HG03175 (cell line): ENCODE results near the gene SOS2.
"Not testable (repeated sequence)": the region's sequence is repeated elsewhere in the genome, so short reads cannot be mapped to it uniquely, and the experiment has no call there.

Source experiments
- ATAC-seq: cut with Tn5 transposase; IDR thresholded peaks from one replicate; pipeline ENCODE4 v1.9.1; 2021; ENCODE audit warnings: mild to moderate bottlenecking, moderate library complexity; ENCODE audit not compliant: unreplicated experiment

The SOS2 gene

GRCh38 chr14:50086321-50086711, 145.1 kb downstream of the SOS2 start:
- ATAC-seq: no peak

DNA sequence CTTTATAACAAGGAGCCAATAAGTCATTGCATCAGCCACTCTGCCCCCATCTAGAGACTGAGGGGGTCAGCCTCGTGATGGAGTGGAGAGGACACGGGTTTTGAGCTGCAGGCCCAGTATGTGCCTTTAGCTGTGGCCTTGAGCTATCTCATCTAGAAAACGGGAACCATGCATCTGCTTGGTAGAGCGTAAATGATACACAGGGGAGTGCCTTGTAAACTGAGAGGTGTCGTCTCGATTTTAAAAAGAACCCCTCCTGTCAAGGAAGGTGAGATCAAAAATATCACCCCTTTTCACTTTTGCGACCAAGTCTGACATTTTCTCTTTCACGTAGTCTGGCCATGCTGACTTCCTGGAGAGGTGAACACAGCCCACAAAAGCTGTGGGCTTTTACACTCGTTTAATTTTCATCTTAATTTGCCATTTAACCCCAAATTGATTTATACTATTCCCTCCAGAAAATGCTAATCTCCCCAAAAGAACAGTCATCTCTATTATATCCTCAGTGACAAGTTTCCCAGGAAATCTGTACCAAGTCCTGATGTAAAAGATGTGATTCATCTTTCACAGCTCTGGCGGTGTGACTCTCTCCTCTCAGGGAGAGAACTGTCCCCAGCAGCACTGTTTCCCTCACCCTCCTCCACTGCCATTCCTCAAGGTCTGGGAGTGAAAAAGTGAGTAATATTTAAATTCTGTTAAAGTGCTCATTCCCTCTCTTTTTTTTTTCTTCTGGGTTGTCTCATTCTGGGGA, 145.6 kb downstream of the SOS2 start:
- peak; percentile 63 for ATAC-seq

- ATAC-seq: no peak
Measured at GRCh38 chr14:50084666-50085065, 146.7 kb downstream of the SOS2 start.

DNA sequence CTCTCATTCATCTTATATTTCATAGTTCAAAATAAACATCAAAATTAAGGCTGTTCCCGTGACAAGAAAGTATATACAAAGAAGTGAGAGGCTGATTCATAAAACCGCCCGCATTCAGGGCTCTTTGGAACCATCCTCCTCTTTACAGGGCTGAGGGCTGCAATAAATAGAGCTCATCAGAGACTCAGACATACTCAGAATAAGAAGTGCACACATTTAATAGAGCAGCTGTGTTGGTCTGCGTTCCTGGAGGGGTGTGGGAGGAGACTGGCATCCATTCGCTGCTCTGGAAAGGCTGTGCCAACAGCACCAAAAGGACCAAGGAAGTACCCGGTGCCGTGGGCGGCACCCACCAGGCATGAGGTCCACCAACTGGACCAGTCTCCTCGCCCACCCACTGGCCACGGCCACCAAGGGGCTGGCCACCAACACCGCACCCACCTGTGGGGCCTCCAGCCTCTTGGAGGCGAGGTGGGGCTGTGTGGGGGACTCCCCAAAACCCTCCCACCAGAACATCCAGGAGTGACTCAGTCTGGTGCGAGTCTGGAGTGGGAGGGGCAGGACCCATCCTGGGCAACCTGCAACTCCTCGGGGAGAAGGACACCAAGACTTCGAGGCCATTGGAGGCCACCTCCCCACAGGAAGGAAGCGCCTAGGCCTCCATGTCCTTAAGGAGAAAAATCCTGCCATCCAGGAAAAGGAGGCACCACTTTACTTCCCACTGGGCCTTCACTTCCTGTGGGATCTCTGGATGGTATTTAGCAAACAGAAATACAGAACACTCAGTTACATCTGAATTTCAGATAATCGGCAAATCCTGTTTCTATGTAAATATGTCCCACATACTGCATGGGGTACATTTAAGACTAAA, 147.7 kb downstream of the SOS2 start:
- peak; percentile 33 for ATAC-seq

DNA sequence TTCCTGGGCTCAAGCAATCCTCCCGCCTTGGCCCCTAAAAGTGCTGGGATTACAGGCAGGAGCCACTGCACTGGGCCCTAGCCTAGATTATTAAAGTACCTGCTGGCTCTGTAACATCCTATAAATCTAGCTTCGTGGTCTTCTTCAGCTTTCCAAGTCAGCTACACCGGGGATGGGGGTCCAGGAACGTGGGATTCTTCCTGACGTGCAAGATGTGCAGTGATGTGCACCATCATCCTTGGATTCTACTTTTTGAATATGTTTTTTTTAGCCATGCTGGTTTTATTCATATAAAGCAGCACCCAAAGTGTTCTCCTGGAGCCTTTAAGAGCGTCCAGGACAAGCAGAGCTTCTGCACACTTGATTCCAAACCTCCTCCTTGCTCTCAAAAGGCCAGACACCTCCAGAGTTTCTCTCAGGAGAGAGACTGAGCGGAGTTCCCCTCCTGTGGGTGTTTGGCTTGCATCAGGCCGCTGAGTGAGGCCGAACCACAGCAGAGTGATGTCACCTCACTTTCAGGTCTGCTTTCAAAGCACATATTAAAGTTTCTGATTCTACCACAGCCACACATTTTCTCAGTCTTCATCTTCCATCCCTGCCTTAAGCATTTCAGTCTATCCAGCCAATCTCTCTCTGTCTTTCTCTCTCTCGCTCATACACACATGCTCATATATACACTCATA, 148.5 kb downstream of the SOS2 start:
- ATAC-seq: peak; percentile 70

- no peak for ATAC-seq
Measured at GRCh38 chr14:50082308-50082742, 149.1 kb downstream of the SOS2 start.

DNA sequence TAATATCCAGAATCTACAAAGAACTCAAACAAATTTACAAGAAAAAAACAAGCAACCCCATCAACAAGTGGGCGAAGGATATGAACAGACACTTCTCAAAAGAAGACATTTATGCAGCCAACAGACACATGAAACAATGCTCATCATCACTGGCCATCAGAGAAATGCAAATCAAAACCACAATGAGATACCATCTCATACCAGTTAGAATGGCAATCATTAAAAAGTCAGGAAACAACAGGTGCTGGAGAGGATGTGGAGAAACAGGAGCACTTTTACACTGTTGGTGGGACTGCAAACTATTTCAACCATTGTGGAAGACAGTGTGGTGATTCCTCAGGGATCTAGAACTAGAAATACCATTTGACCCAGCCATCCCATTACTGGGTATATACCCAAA, 152.3 kb downstream of the SOS2 start:
- ATAC-seq: not testable (repeated sequence)

DNA sequence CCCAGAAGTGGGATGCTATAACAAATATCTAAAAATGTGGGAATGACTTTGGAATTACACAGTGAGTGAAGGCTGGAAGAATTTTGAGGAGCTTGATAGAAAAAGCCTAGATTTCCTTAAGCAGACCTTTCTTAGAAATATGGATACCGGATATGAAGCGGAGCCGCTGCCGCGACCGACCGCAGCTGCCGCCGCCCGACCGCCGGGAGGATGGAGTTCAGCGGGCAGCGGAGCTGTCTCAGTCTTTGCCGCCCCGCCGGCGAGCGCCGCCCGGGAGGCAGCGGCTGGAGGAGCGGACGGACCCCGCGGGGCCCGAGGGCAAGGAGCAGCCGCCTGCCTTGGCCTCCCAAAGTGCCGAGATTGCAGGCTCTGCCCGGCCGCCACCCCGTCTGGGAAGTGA, 157.7 kb downstream of the SOS2 start:
- ATAC-seq: not testable (repeated sequence)

DNA sequence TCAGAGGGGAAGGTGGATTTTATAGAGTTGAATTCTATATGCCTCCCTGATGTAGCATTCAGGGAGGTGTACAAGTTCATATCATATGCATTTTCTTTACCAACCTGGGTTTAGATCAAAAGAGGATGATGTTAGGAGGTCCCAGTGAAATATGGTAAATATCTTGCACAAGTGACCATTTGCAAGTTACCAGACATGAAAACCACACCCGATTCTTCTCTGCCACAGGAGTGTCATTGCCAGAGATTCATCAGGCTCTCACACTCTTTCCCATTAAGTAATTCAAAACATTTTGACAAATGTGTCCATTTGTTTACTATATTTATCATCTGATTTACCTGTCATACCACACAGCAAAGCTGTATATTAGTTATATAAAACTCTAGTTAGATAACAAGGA, 159.0 kb downstream of the SOS2 start:
- ATAC-seq: no peak

DNA sequence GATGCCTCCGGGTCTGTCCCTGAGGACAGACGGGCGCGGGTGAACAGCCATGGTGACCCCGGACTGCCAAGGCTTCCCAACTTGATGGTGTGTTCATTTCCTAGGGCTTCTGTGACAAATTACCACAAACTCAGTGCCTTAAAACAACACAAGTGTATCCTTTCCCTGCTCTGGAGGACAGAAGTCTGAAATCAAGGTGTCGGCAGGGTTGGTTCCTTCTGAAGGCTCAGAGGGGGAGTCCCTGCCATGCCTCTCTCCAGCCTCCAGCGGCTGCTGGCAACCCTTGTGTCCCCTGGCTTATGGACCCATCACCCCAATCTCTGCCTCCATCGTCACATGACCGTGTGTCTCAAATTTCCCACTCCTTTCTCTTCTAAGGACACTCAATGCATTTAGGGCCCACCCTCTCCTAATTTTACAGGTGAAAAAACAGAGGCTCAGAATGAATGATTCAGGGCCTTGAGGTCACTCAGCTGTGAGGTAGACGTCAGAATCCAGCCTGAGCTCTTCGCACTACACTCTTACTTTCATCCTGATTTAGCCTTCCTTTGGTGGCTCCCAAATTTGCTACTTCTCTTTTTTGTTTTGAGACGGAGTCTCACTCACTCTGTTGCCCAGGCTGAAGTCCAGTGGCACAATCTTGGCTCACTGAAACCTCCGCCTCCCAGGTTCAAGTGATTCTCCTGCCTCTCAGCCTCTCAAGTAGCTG, 160.4 kb downstream of the SOS2 start:
- no peak for ATAC-seq

- no peak for ATAC-seq
Measured at GRCh38 chr14:50070230-50070629, 161.1 kb downstream of the SOS2 start.

DNA sequence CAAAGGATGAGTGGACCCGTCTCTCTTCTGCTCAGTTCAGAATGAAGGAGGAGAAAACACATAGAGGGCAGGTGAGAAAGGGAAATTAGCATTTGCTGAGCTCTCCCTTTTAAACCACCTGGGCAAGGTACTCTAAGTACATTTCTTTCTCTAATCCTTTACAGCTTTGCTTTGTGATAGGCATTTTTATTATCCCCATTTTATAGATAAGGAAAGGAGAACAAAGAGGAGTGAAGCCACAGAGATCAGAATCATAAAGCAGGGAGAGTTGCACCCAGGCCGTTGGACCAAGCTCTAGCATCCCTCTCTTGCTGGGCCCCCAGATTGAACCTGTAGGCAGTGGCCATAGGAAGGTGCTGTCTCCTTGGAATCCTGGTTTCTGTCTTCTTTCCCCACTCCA, 162.1 kb downstream of the SOS2 start:
- ATAC-seq: no peak

DNA sequence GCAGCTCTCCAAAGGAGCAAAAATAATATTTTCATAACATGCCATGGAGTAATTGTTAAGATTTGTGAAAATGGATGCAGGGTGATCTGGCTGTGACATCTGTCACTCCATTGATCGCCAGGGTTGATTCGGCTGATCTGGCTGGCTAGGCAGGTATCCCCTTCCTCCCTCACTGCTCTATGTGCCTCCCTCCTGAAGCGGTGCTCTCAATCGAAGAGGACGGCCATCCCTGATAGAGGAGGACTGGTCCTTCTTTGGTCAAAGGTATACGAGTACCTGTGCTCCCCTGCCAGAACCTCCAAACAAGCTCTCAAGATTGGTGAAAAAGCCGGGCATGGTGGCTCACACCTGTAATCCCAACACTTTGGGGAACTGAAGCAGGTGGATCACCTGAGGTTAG, 162.9 kb downstream of the SOS2 start:
- ATAC-seq: no peak

- no peak for ATAC-seq
Measured at GRCh38 chr14:50067723-50068495, 163.5 kb downstream of the SOS2 start.
